RWPE2 (cell line): ENCODE measurements around the gene GRM4.
A peak's percentile ranks its signal among the peaks of the same experiment; 100 is the strongest.

Source experiments
- ATAC-seq: fragments of 200-7000 bp; cut with Tn5 transposase; 3 replicates; pipeline ENCODE4 v1.9.1; 2021; ENCODE audit warnings: low read depth
- DNase-seq: peaks from one replicate; pipeline ENCODE4 v3.0.0-alpha.2; 2020; ENCODE audit warnings: low spot score
- H3K27ac ChIP-seq: fragments of 450-650 bp; 2 replicates; pipeline ENCODE4 v1.5.1; 2017; ENCODE audit warnings: mild to moderate bottlenecking; ENCODE audit not compliant: poor library complexity, severe bottlenecking
- H3K27me3 ChIP-seq: fragments of 250-450 bp; sonication (Bioruptor Pico); 2 replicates; pipeline ENCODE4 v1.5.1; 2021; ENCODE audit warnings: mild to moderate bottlenecking, moderate library complexity; ENCODE audit not compliant: insufficient read depth, poor library complexity, severe bottlenecking
- H3K36me3 ChIP-seq: fragments of 250-450 bp; sonication (Bioruptor Pico); 2 replicates; pipeline ENCODE4 v1.5.1; 2020; ENCODE audit warnings: low read depth, mild to moderate bottlenecking, moderate library complexity
- H3K4me1 ChIP-seq: fragments of 250-450 bp; sonication (Bioruptor Pico); 2 replicates; pipeline ENCODE4 v1.5.1; 2021; ENCODE audit warnings: mild to moderate bottlenecking, moderate library complexity; ENCODE audit not compliant: insufficient read depth, poor library complexity, severe bottlenecking
- H3K4me3 ChIP-seq: fragments of 250-450 bp; sonication (Bioruptor Pico); 2 replicates; pipeline ENCODE4 v1.5.1; 2021; ENCODE audit warnings: mild to moderate bottlenecking, moderate library complexity; ENCODE audit not compliant: severe bottlenecking
- H3K9me3 ChIP-seq: fragments of 250-450 bp; sonication (Bioruptor Pico); 2 replicates; pipeline ENCODE4 v1.5.1; 2021; ENCODE audit warnings: mild to moderate bottlenecking, moderate library complexity; ENCODE audit not compliant: severe bottlenecking
- CTCF ChIP-seq: fragments of 450-650 bp; IDR thresholded peaks from one replicate; pipeline ENCODE4 v1.5.1; 2017; ENCODE audit warnings: mild to moderate bottlenecking, moderate library complexity; ENCODE audit not compliant: poor library complexity, severe bottlenecking

Gene GRM4

GRCh38 chr6:33984466-33985312 is 161.2 kb downstream of the GRM4 start:
- Histone ChIP-seq H3K4me1 (no peaks in the 10 kb centered on the region), H3K9me3 (no peaks in the 10 kb centered on the region), H3K4me3 (no peak overlapping the region), H3K36me3 (no peaks in the 10 kb centered on the region), H3K27me3 (no peaks in the 10 kb centered on the region), H3K27ac (no peak overlapping the region)
- DNase-seq (no peak), ATAC-seq (no peak)
- TF ChIP-seq CTCF = no peak

GRCh38 chr6:33983721-33984465 is 162.0 kb downstream of the GRM4 start:
- no peaks in the 10 kb centered on the region for H3K9me3 ChIP-seq
- no peak for DNase-seq
- no peaks in the 10 kb centered on the region for H3K27me3 ChIP-seq
- no peak overlapping the region for H3K4me3 ChIP-seq
- H3K27ac ChIP-seq = no peak overlapping the region
- no peaks in the 10 kb centered on the region for H3K36me3 ChIP-seq
- ATAC-seq = no peak
- no peaks in the 10 kb centered on the region for H3K4me1 ChIP-seq
- no peak for TF ChIP-seq CTCF

- Histone ChIP-seq H3K27me3 (no peaks in the 10 kb centered on the region), H3K27ac (no peak overlapping the region), H3K4me1 (no peaks in the 10 kb centered on the region), H3K36me3 (no peaks in the 10 kb centered on the region), H3K9me3 (no peaks in the 10 kb centered on the region), H3K4me3 (no peak overlapping the region)
- peak; percentile 8 for TF ChIP-seq CTCF
- ATAC-seq (peak; percentile 71), DNase-seq (no peak)
Observed at GRCh38 chr6:33983109-33983716, 162.7 kb downstream of the GRM4 start.

DNA sequence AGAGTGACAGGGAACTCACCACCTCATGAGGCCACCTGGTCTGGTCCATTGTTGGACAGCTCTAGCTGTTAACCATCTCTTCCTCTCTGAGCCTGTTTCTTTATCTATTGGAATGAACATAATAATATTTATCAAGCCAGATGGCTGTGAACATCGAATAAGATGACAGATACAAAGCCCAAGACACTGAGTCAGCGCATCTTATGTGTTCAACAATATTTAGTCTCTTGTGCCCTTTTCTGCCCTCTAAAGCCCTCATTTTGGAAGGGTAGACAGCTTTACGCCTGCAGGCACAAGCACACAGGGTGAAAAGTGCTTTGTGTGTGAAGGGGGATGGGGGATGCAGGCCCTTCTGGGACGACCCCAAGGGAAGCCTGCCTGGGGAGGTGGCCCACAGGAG is 164.0 kb downstream of the GRM4 start:
- no peak for ATAC-seq
- no peaks in the 10 kb centered on the region for H3K27me3 ChIP-seq
- no peak overlapping the region for H3K4me3 ChIP-seq
- no peak for DNase-seq
- H3K4me1 ChIP-seq = no peaks in the 10 kb centered on the region
- H3K27ac ChIP-seq = no peak overlapping the region
- H3K36me3 ChIP-seq = no peaks in the 10 kb centered on the region
- TF ChIP-seq CTCF = no peak
- H3K9me3 ChIP-seq = no peaks in the 10 kb centered on the region
